HG03064 (cell line): ENCODE results near the gene DCTPP1.

Source experiments
- ATAC-seq: cut with Tn5 transposase; IDR thresholded peaks from one replicate; pipeline ENCODE4 v1.9.1; 2021; ENCODE audit warnings: low read depth; ENCODE audit not compliant: unreplicated experiment

DCTPP1 gene

GRCh38 chr16:30394592-30395154 is 35.2 kb downstream of the DCTPP1 start:
- ATAC-seq = no peak

GRCh38 chr16:30383521-30383920 is 46.3 kb downstream of the DCTPP1 start:
- ATAC-seq = no peak

DNA sequence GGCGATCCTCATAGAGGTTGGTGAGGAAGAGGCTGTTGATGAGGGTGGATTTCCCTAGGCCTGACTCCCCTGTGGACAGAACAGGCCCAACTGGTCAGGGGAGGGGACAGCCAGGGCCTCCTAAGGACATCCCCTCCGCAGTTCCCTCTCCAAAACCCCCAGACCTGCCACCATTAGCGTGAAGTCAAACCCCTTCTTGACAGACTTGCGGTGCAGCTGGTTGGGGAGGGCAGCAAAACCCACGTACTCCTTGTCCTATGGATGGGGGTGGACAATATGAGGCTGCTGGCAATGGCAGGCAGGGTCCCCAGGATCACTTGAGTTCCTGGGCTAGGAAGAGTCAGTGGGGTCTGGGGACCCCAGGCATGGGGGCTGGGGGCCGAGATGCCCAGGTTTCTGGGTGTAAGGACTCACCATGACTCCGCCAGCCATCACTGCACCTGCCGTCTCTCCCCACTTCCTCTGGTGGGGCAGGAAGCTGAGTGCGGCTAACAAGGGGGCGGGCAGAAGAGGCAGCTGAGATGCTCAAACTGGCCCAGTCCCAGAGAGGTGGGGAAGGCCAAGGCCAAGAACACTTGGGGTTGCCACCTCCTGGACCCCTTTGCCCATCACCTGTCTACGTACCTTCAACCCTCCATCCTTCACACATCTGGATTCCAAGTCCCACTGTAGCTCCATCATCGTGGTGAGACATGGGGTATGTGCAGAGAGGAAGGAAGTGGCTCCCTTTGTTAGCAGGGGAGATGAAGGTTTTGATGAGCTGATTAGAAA is 47.5 kb downstream of the DCTPP1 start, which contains the start of gene SEPTIN1:
Gene SEPTIN1 (minus strand): TSS at position 451 of the 771 bp plus-strand sequence. CDS start 19 bp downstream, at position 432.
- ATAC-seq = no peak

- ATAC-seq = no peak
Observed at GRCh38 chr16:30381291-30382041, 48.4 kb downstream of the DCTPP1 start.

GRCh38 chr16:30380803-30381208 is 49.0 kb downstream of the DCTPP1 start:
- ATAC-seq = no peak

DNA sequence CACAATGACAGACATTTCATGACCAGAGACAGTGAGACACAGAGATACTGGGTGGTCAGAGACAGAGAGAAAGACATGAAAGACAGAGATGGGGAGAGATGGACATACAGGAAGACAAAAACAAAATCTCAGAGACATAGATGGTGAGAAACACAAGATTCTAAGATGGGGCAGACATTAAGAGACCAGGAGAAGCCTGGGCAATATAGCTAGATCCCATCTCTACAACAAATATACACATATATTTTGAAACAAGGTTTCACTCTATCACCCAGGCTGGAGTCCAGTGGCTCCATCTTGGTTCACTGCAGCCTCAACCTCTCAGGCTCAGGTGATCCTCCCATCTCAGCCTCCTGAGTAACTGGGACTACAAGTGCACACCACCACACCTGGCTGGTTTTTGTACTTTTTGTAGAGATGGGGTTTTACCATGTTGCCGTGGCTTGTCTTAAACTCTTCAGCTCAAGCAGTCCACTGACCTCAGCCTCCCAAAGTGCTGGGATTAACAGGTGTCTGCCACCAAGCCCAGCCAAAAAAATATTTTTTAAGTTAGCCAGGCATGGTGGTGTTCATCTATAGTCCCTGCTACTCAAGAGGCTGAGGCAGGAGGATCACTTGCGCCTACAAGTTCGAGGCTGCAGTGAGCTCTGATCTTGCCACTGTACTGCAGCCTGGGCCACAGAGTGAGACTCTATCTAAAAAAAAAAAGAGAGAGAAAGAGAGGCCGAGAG is 49.6 kb downstream of the DCTPP1 start:
- no peak for ATAC-seq

- ATAC-seq = no peak
Observed at GRCh38 chr16:30379158-30379783, 50.6 kb downstream of the DCTPP1 start.

GRCh38 chr16:30378236-30379157 is 51.3 kb downstream of the DCTPP1 start:
- peak; percentile 80 for ATAC-seq

DNA sequence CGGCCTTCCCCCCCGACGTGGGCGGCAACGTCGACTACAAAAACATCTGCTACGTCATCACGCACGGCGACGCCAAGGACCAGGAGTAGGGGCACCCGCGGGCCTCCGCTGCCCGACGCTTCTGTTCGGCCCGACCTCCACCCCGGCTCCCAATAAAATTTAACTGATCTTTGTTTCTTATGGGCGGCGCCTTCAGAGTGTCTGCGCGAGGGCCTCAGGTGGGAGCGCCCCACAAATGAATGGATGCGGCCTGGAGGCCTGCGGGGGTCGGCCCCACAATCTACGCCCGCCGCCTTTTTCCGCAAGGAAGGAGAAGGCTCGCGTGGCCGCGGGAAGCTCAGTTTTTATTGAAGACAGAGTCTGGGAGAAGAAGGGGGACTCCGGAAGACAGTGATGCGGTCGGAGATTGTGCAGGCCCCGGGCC is 52.0 kb downstream of the DCTPP1 start:
- no peak for ATAC-seq

GRCh38 chr16:30377050-30377811 is 52.6 kb downstream of the DCTPP1 start:
- ATAC-seq = no peak

- ATAC-seq = no peak
Observed at GRCh38 chr16:30376461-30376902, 53.3 kb downstream of the DCTPP1 start.

- no peak for ATAC-seq
Observed at GRCh38 chr16:30375864-30376263, 54.0 kb downstream of the DCTPP1 start.

DNA sequence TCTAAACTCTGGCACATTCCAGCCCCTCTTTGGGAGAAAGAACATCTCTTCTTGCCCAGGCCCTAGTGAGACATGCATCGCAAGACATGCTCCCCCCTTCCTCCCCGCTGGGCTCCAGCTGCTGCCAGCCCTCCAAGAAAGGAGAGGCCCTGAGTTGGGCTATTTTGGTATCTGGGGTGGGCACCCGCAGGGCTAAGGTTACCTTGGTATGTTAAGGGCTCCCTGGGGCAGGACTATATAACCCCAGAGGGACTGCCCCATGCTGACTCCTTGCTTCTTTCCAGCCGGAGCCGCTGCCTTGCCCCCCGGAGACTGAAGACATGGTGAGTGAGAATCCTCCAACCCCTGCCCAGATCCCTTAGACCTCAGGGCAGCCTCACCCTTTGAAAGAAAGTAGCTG is 55.3 kb downstream of the DCTPP1 start, which contains the start of gene MYL11:
Gene MYL11 (plus strand): TSS at position 265 of the 400 bp plus-strand sequence. CDS start 56 bp downstream, at position 321.
- no peak for ATAC-seq
